Vagina (tissue), 2 donors: ENCODE measurements around the gene GPN1. TPM values are rescaled to one million over a fixed set of nuclear protein-coding genes. Genes with fewer than 3 reads are reported as not detected.
"Not testable (repeated sequence)": the region's sequence is repeated elsewhere in the genome, so short reads cannot be mapped to it uniquely, and the experiment has no call there.

Experiments
- DNase-seq, 2 donors: peaks; one replicate each; pipeline ENCODE4 v3.0.0-alpha.2; 2017; ENCODE audit errors: extremely low spot score in 2 of 2
- H3K27ac ChIP-seq: fragments of 200-600 bp; sonication (generic); one replicate; pipeline ENCODE4 v1.5.1; 2019
- H3K27me3 ChIP-seq: fragments of 200-600 bp; sonication (generic); one replicate; pipeline ENCODE4 v1.5.1; 2019
- H3K36me3 ChIP-seq, 2 donors: fragments of 200-600 bp; sonication (generic); one replicate each; pipeline ENCODE4 v1.5.1; 2017 to 2019
- H3K4me1 ChIP-seq: fragments of 200-600 bp; sonication (generic); one replicate; pipeline ENCODE4 v1.5.1; 2019
- H3K4me3 ChIP-seq, 2 donors: fragments of 200-600 bp; sonication (generic); 1 replicate in 1 of 2; 2 replicates in 1 of 2; pipeline ENCODE4 v1.5.1; 2016 to 2019
- H3K9me3 ChIP-seq: fragments of 200-600 bp; sonication (generic); one replicate; pipeline ENCODE4 v1.5.1; 2019
- CTCF ChIP-seq, 3 experiments: fragments of 450-650 bp in 2 of 3; fragments of 200-600 bp in 1 of 3; sonication (generic) in 1 of 3; IDR thresholded peaks; one replicate each; pipeline ENCODE4 v1.5.1; 2017 to 2019; ENCODE audit warnings: antibody characterized with exemption in 3 of 3, mild to moderate bottlenecking in 2 of 3, moderate library complexity in 2 of 3
- POLR2A ChIP-seq, 2 donors: fragments of 450-650 bp; IDR thresholded peaks; one replicate each; pipeline ENCODE4 v1.6.1; 2017; ENCODE audit warnings: antibody characterized with exemption in 2 of 2, mild to moderate bottlenecking in 2 of 2, moderate library complexity in 2 of 2
- POLR2AphosphoS5 ChIP-seq, 2 donors: sonication (generic); formaldehyde crosslinking; IDR thresholded peaks; one replicate each; pipeline ENCODE4 v1.9.0; 2017; ENCODE audit warnings: antibody characterized with exemption in 2 of 2, mild to moderate bottlenecking in 2 of 2, low read depth in 1 of 2; ENCODE audit not compliant: insufficient read depth in 1 of 2
- intact Hi-C: fragments of 100-400 bp; cut with DNase I; formaldehyde crosslinking; loops from one replicate; pipeline ENCODE4 v1.15.1; 2023
- total RNA-seq: library from RNA; depleted of rRNA; stranded (reverse); fragments of >200 nt; gene quantifications from one replicate; pipeline ENCODE4 v1.2.3, GENCODE V29; 2016

Gene GPN1
- total RNA-seq, 1 donor from 2014 or later = 30.0 TPM

GRCh38 chr2:27627963-27628766 lies 685 bp upstream of the GPN1 start:
- intact Hi-C loops = loop anchor here (5.0 kb wide), 1 partner anchor 136 kb away; no protein-coding TSS in a partner anchor
- no peaks in the 10 kb centered on the region for H3K9me3 ChIP-seq
- peaks cover 26% of the 10 kb centered on the region for H3K4me1 ChIP-seq
- H3K27ac ChIP-seq = peak overlapping the region; percentile 89
- H3K36me3 ChIP-seq = peaks cover 0 to 20% of the 10 kb centered on the region in 2 donors
- TF ChIP-seq POLR2AphosphoS5 (IDR thresholded peaks at IDR 0.05; ENCODE audit: insufficient read depth in 1 of 2, low read depth in 1 of 2) = peak in 1 of 2 donors; percentile 37
- no peak for TF ChIP-seq POLR2A (IDR thresholded peaks at IDR 0.05)
- no peak for TF ChIP-seq CTCF (IDR thresholded peaks at IDR 0.05)
- DNase-seq = no peak
- no peaks in the 10 kb centered on the region for H3K27me3 ChIP-seq
- H3K4me3 ChIP-seq = peak overlapping the region; percentile 74 to 84

GRCh38 chr2:27630257-27630656 lies 1.4 kb downstream of the GPN1 start:
- intact Hi-C loops, DNase-seq, H3K27me3 ChIP-seq, H3K4me3 ChIP-seq, H3K9me3 ChIP-seq, H3K27ac ChIP-seq: not testable (repeated sequence)
- peaks cover 26% of the 10 kb centered on the region for H3K4me1 ChIP-seq
- H3K36me3 ChIP-seq = peaks cover 0 to 29% of the 10 kb centered on the region in 2 donors

GRCh38 chr2:27634291-27634690 lies 5.4 kb downstream of the GPN1 start:
- H3K36me3 ChIP-seq = peaks cover 8 to 63% of the 10 kb centered on the region in 2 donors
- TF ChIP-seq POLR2AphosphoS5 (IDR thresholded peaks at IDR 0.05; ENCODE audit: insufficient read depth in 1 of 2, low read depth in 1 of 2) (no peak), POLR2A (IDR thresholded peaks at IDR 0.05) (no peak), CTCF (IDR thresholded peaks at IDR 0.05) (no peak)

GRCh38 chr2:27636766-27637165 lies 7.9 kb downstream of the GPN1 start:
- intact Hi-C loops = no loop called here
- Histone ChIP-seq H3K4me1 (no peaks in the 10 kb centered on the region), H3K9me3 (no peaks in the 10 kb centered on the region), H3K27ac (no peak overlapping the region), H3K4me3 (no peak overlapping the region), H3K36me3 (peaks cover 8 to 85% of the 10 kb centered on the region in 2 donors), H3K27me3 (no peaks in the 10 kb centered on the region)
- TF ChIP-seq POLR2AphosphoS5 (IDR thresholded peaks at IDR 0.05; ENCODE audit: insufficient read depth in 1 of 2, low read depth in 1 of 2) (no peak), POLR2A (IDR thresholded peaks at IDR 0.05) (no peak), CTCF (IDR thresholded peaks at IDR 0.05) (no peak)
- DNase-seq = no peak

More at GRCh38 chr2:27634291-27634690, 5.4 kb downstream of the GPN1 start:
- intact Hi-C loops = no loop called here
- no peaks in the 10 kb centered on the region for H3K9me3 ChIP-seq
- no peak overlapping the region for H3K4me3 ChIP-seq
- H3K27ac ChIP-seq = no peak overlapping the region
- no peaks in the 10 kb centered on the region for H3K27me3 ChIP-seq
- H3K4me1 ChIP-seq = peaks cover 17% of the 10 kb centered on the region
- DNase-seq = no peak

GRCh38 chr2:27638037-27638637 lies 9.3 kb downstream of the GPN1 start:
- H3K27ac ChIP-seq = no peak overlapping the region
- no peak overlapping the region for H3K4me3 ChIP-seq
- no peak for TF ChIP-seq POLR2AphosphoS5 (IDR thresholded peaks at IDR 0.05; ENCODE audit: insufficient read depth in 1 of 2, low read depth in 1 of 2)
- H3K36me3 ChIP-seq = peaks cover 8 to 85% of the 10 kb centered on the region in 2 donors
- intact Hi-C loops = no loop called here
- H3K27me3 ChIP-seq = no peaks in the 10 kb centered on the region
- H3K4me1 ChIP-seq = no peaks in the 10 kb centered on the region
- H3K9me3 ChIP-seq = no peaks in the 10 kb centered on the region
- DNase-seq = no peak

GRCh38 chr2:27638709-27639108 lies 9.9 kb downstream of the GPN1 start:
- H3K36me3 ChIP-seq = peaks cover 8 to 80% of the 10 kb centered on the region in 2 donors

More at GRCh38 chr2:27638709-27639108, 9.9 kb downstream of the GPN1 start:
- Histone ChIP-seq H3K27ac (no peak overlapping the region), H3K4me3 (no peak overlapping the region), H3K4me1 (no peaks in the 10 kb centered on the region), H3K27me3 (no peaks in the 10 kb centered on the region), H3K9me3 (no peaks in the 10 kb centered on the region)
- intact Hi-C loops = no loop called here
- no peak for DNase-seq
- no peak for TF ChIP-seq POLR2A (IDR thresholded peaks at IDR 0.05)
- no peak for TF ChIP-seq CTCF (IDR thresholded peaks at IDR 0.05)
- TF ChIP-seq POLR2AphosphoS5 (IDR thresholded peaks at IDR 0.05; ENCODE audit: insufficient read depth in 1 of 2, low read depth in 1 of 2) = no peak
